SK-N-SH (cell line): ENCODE data around the gene PCYOX1L. TPM values are rescaled to one million over a fixed set of nuclear protein-coding genes. Genes with fewer than 3 reads are reported as not detected.

ENCODE experiments used
- CTCF ChIA-PET: fragments of 300-600, 350-600 bp; formaldehyde crosslinking; extraction: SDS; loops from one replicate; lab custom pipeline; 2021; lab: Yijun Ruan, JAX
- POLR2A ChIA-PET: fragments of 350-600 bp; sonication (Branson Sonifier 250); formaldehyde crosslinking; extraction: SDS; loops from one replicate; lab custom pipeline; 2020; ENCODE audit warnings: antibody characterized with exemption, inconsistent platforms; lab: Yijun Ruan, JAX
- DNase-seq: peaks from one replicate; pipeline ENCODE4 v3.0.0; 2012
- H2AFZ ChIP-seq: fragments of 200-600 bp; sonication (generic); 2 replicates; pipeline ENCODE4 v1.8.1; 2016; ENCODE audit warnings: antibody characterized with exemption, mild to moderate bottlenecking, low read depth
- H3F3A ChIP-seq: fragments of 200-600 bp; sonication (generic); replicated peaks from 2 replicates; pipeline ENCODE3; 2016; ENCODE audit warnings: antibody characterized with exemption, mild to moderate bottlenecking; ENCODE audit not compliant: insufficient read depth
- H3K27ac ChIP-seq, 2 experiments: fragments of 200-500 bp in 1 of 2; fragments of 200-600 bp in 1 of 2; sonication (Bioruptor generic) in 1 of 2; sonication (generic), shearing (Covaris generic) in 1 of 2; 2 replicates each; pipeline versions ENCODE4 v1.5.1 to v1.6.1; 2014 to 2016; ENCODE audit warnings: low read depth in 2 of 2, inconsistent platforms in 1 of 2, low read length in 1 of 2, mild to moderate bottlenecking in 1 of 2, mixed read lengths in 1 of 2
- H3K27me3 ChIP-seq: fragments of 200-600 bp; sonication (generic), shearing (Covaris generic); 2 replicates; pipeline ENCODE4 v1.6.1; 2016; ENCODE audit warnings: mixed run types; ENCODE audit not compliant: insufficient read depth
- H3K36me3 ChIP-seq, 2 experiments: fragments of 200-500 bp in 1 of 2; fragments of 200-600 bp in 1 of 2; sonication (Bioruptor generic) in 1 of 2; sonication (generic) in 1 of 2; replicated peaks in 1 of 2; 2 replicates each; pipeline versions ENCODE3 to v1.5.1; 2014 to 2016; ENCODE audit warnings: low read length in 1 of 2, mild to moderate bottlenecking in 1 of 2; ENCODE audit not compliant: insufficient read depth in 2 of 2, control insufficient read depth in 1 of 2
- H3K4me1 ChIP-seq, 2 experiments: fragments of 200-500 bp in 1 of 2; fragments of 200-600 bp in 1 of 2; sonication (Bioruptor generic) in 1 of 2; sonication (generic), shearing (Covaris generic) in 1 of 2; 2 replicates each; pipeline versions ENCODE4 v1.5.1 to v1.6.1; 2014 to 2016; ENCODE audit warnings: low read depth in 1 of 2, low read length in 1 of 2, mixed run types in 1 of 2; ENCODE audit not compliant: insufficient read depth in 2 of 2, control insufficient read depth in 1 of 2
- H3K4me2 ChIP-seq: fragments of 200-600 bp; sonication (generic), shearing (Covaris generic); 2 replicates; pipeline ENCODE4 v1.6.1; 2017; ENCODE audit warnings: mixed run types
- H3K4me3 ChIP-seq, 2 experiments: fragments of 200-500 bp in 1 of 2; fragments of 200-600 bp in 1 of 2; sonication (Bioruptor generic) in 1 of 2; sonication (generic), shearing (Covaris generic) in 1 of 2; 2 replicates each; pipeline versions ENCODE4 v1.5.1 to v1.8.1; 2014 to 2016; ENCODE audit warnings: low read depth in 2 of 2, inconsistent platforms in 1 of 2, low read length in 1 of 2, mild to moderate bottlenecking in 1 of 2, mixed read lengths in 1 of 2, moderate library complexity in 1 of 2
- H3K79me2 ChIP-seq: fragments of 200-600 bp; sonication (generic); 2 replicates; pipeline ENCODE4 v1.8.1; 2017; ENCODE audit warnings: mild to moderate bottlenecking; ENCODE audit not compliant: insufficient read depth
- H3K9ac ChIP-seq: fragments of 200-600 bp; sonication (generic); 2 replicates; pipeline ENCODE4 v1.6.1; 2017; ENCODE audit warnings: mixed run types
- H3K9me2 ChIP-seq: fragments of 200-600 bp; sonication (generic); 2 replicates; pipeline ENCODE4 v1.6.1; 2017; ENCODE audit warnings: mixed run types
- H3K9me3 ChIP-seq: fragments of 200-600 bp; sonication (generic); 2 replicates; pipeline ENCODE4 v1.6.1; 2017; ENCODE audit warnings: mixed run types, mild to moderate bottlenecking, moderate library complexity
- H4K20me1 ChIP-seq: fragments of 200-600 bp; sonication (generic); 2 replicates; pipeline ENCODE4 v1.6.1; 2017; ENCODE audit warnings: mild to moderate bottlenecking, mixed run types; ENCODE audit not compliant: insufficient read depth
- CHD2 ChIP-seq: fragments of 150-350 bp; IDR thresholded peaks from 2 replicates; pipeline ENCODE4 v1.6.1; 2018; ENCODE audit warnings: low read length; ENCODE audit not compliant: partially characterized antibody
- ELF1 ChIP-seq: IDR thresholded peaks from 2 replicates; pipeline ENCODE4 v1.4.0; 2012
- EP300 ChIP-seq, 2 experiments: IDR thresholded peaks; 2 replicates each; pipeline versions ENCODE4 v1.4.0 to v1.6.1; 2012; ENCODE audit warnings: borderline replicate concordance in 1 of 2, low read depth in 1 of 2, low read length in 1 of 2
- EZH2phosphoT487 ChIP-seq: fragments of 200-600 bp; sonication (generic); IDR thresholded peaks from 2 replicates; pipeline ENCODE4 v1.6.1; 2017; ENCODE audit warnings: low read depth, mixed run types, mild to moderate bottlenecking, antibody characterized with exemption, moderate library complexity, borderline replicate concordance
- FOXJ3 ChIP-seq: sonication (generic); formaldehyde crosslinking; IDR thresholded peaks from 2 replicates; pipeline ENCODE4 v1.5.1; 2020; ENCODE audit warnings: mild to moderate bottlenecking, missing genetic modification reagents
- FOXM1 ChIP-seq: IDR thresholded peaks from 2 replicates; pipeline ENCODE4 v1.4.0; 2012; ENCODE audit warnings: low read depth, mild to moderate bottlenecking
- GABPA ChIP-seq: IDR thresholded peaks from 2 replicates; pipeline ENCODE4 v1.4.0; 2012; ENCODE audit warnings: low read depth, mild to moderate bottlenecking
- GATA2 ChIP-seq: sonication (generic); formaldehyde crosslinking; IDR thresholded peaks from 2 replicates; pipeline ENCODE4 v1.5.0; 2020; ENCODE audit warnings: mild to moderate bottlenecking, missing genetic modification reagents
- JUND ChIP-seq: IDR thresholded peaks from 2 replicates; pipeline ENCODE4 v1.4.0; 2012
- MEF2A ChIP-seq: IDR thresholded peaks from 2 replicates; pipeline ENCODE4 v1.4.0; 2012; ENCODE audit warnings: low read depth, borderline replicate concordance
- NFIC ChIP-seq: IDR thresholded peaks from 2 replicates; pipeline ENCODE4 v1.4.0; 2012; ENCODE audit warnings: borderline replicate concordance
- RCOR1 ChIP-seq: fragments of 150-350 bp; IDR thresholded peaks from 2 replicates; pipeline ENCODE4 v1.6.1; 2017; ENCODE audit warnings: antibody characterized with exemption, low read length
- TEAD4 ChIP-seq: IDR thresholded peaks from 2 replicates; pipeline ENCODE4 v1.4.0; 2012; ENCODE audit warnings: mild to moderate bottlenecking, borderline replicate concordance; ENCODE audit not compliant: insufficient read depth
- YY1 ChIP-seq: IDR thresholded peaks from 2 replicates; pipeline ENCODE4 v1.4.0; 2012; ENCODE audit warnings: low read depth, mild to moderate bottlenecking
- WGBS: methylation state at CpG from one replicate; pipeline ENCODE4 v1.1.6; 2017; ENCODE audit warnings: low lambda C conversion rate; 5-methylcytosine and 5-hydroxymethylcytosine counted together
- polyA plus RNA-seq, 3 experiments: library from polyadenylated mRNA; depleted of rRNA; stranded (reverse); fragments of >200 nt; gene quantifications; 2 replicates each; pipeline ENCODE4 v1.2.3, GENCODE V29; 2012
- TF ChIP-seq, protein P1 (sequence below): IDR thresholded peaks from 2 replicates; pipeline ENCODE4 v1.4.0; 2012; ENCODE audit warnings: low read depth, borderline replicate concordance
- TF ChIP-seq, protein P2 (sequence below): IDR thresholded peaks from 2 replicates; pipeline ENCODE4 v1.4.0; 2012; ENCODE audit warnings: low read depth, borderline replicate concordance
- TF ChIP-seq, protein P3 (sequence below): fragments of 150-350 bp; IDR thresholded peaks from 2 replicates; pipeline ENCODE4 v1.6.1; 2016; ENCODE audit warnings: mild to moderate bottlenecking, low read depth, low read length

Gene PCYOX1L
- polyA plus RNA-seq, 1 of the 3 experiments (the other 2 are of a cell fraction) = 17.5 TPM

DNA sequence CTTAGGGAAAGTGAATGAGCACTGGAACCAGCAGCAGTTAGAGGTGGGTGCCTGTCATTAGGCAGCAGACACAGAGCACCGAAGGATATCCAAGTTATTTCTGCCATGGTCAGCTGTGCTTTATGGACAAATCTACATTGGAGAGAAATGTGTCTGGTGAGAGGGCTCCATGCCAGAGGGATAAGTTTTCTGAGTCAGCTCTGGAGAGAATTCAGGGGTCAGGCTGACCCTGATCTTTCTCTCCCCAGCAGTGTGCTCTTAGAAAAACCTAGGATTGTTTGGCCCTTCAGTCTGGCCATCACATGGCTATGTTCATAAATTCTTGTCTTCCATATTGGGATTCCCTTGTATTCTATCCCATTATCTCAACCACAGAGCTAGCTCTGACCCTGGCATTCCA is 30.1 kb downstream of the PCYOX1L start:
- H3K9ac ChIP-seq = no peak overlapping the region
- H3K36me3 ChIP-seq = no peaks in the 10 kb centered on the region
- no peak overlapping the region for H3K4me3 ChIP-seq
- no peak for TF ChIP-seq YY1
- TF ChIP-seq NFIC = no peak
- TF ChIP-seq MEF2A = no peak
- no peak for TF ChIP-seq EP300 (IDR thresholded peaks at IDR 0.05; ENCODE audit: borderline replicate concordance in 1 of 2, low read depth in 1 of 2, low read length in 1 of 2)
- TF ChIP-seq GATA2 (CRISPR knock-in tag) = no peak
- no peak for TF ChIP-seq FOXM1
- TF ChIP-seq, protein P1, sequence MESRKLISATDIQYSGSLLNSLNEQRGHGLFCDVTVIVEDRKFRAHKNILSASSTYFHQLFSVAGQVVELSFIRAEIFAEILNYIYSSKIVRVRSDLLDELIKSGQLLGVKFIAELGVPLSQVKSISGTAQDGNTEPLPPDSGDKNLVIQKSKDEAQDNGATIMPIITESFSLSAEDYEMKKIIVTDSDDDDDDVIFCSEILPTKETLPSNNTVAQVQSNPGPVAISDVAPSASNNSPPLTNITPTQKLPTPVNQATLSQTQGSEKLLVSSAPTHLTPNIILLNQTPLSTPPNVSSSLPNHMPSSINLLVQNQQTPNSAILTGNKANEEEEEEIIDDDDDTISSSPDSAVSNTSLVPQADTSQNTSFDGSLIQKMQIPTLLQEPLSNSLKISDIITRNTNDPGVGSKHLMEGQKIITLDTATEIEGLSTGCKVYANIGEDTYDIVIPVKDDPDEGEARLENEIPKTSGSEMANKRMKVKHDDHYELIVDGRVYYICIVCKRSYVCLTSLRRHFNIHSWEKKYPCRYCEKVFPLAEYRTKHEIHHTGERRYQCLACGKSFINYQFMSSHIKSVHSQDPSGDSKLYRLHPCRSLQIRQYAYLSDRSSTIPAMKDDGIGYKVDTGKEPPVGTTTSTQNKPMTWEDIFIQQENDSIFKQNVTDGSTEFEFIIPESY = no peak
- TF ChIP-seq CHD2 = no peak
- TF ChIP-seq TEAD4 = no peak
- TF ChIP-seq, protein P2, sequence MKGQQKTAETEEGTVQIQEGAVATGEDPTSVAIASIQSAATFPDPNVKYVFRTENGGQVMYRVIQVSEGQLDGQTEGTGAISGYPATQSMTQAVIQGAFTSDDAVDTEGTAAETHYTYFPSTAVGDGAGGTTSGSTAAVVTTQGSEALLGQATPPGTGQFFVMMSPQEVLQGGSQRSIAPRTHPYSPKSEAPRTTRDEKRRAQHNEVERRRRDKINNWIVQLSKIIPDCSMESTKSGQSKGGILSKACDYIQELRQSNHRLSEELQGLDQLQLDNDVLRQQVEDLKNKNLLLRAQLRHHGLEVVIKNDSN = no peak
- TF ChIP-seq FOXJ3 (CRISPR knock-in tag) = no peak
- no peak for TF ChIP-seq JUND
- no peak for TF ChIP-seq RCOR1
- no peak for TF ChIP-seq ELF1
- H3K4me2 ChIP-seq = no peak overlapping the region
- ChIA-PET POLR2A (interaction anchor here (1.6 kb wide), 1 partner anchor 34 kb away, joined by 5 read pairs; no protein-coding TSS in a partner anchor), CTCF (interaction anchor here (10.0 to 41.4 kb wide), 2 partner anchors 18 to 35 kb away, joined by 173 to 1751 read pairs; no protein-coding TSS in a partner anchor)
- no peaks in the 10 kb centered on the region for H3K9me3 ChIP-seq
- H3K27me3 ChIP-seq = no peaks in the 10 kb centered on the region
- no peaks in the 10 kb centered on the region for H3K9me2 ChIP-seq
- no peak overlapping the region for H2AFZ ChIP-seq
- peaks cover 4% of the 10 kb centered on the region for H3F3A ChIP-seq
- H3K4me1 ChIP-seq = peaks cover 0 to 25% of the 10 kb centered on the region in 2 experiments; a peak in 1 of 4 replicates
- H3K27ac ChIP-seq = peak overlapping the region; percentile 5 to 48; a peak in 2 of 4 replicates
- H3K79me2 ChIP-seq = no peaks in the 10 kb centered on the region
- DNase-seq = no peak
- WGBS = 43% methylated on average over 1 of the region's 1 CpG
- H4K20me1 ChIP-seq = no peaks in the 10 kb centered on the region

DNA sequence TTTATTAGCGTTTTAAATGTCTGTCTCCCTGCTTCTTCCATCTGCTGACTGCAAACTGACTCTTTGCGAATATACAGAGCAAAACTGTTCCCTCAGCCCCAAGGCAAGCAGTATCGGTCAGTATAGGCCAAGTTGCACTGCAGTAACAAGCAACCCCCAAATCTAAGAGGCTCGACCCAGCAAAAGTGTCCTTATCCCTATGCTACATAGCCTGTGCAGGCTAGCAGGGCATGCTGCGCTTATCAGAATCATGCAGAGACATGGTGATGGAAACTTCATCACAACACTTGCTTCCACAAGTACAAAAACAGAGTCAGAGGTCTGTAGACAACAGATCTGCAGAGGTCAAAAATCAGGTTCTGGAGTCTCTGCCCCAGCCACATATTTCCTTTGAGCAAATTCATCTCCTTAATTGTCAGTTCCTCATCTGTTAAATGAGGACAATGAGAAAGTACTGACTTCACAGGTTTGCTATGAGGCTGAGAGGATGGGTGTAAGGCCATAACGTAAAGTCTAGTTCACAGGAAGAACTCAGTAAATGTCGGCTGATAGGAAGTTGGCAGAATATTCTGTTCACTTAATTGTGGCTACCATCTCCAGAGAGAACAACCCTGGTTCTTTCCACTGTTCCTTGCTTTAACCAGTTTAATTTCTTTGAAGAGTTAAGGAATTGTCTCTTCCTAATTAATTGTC is 30.8 kb downstream of the PCYOX1L start:
- ChIA-PET CTCF (interaction anchor here (10.0 to 41.4 kb wide), 2 partner anchors 19 to 35 kb away, joined by 173 to 1751 read pairs; no protein-coding TSS in a partner anchor), POLR2A (interaction anchor here (1.6 kb wide), 1 partner anchor 33 kb away, joined by 5 read pairs; no protein-coding TSS in a partner anchor)
- Histone ChIP-seq H3K9me2 (no peaks in the 10 kb centered on the region), H4K20me1 (no peaks in the 10 kb centered on the region), H3K4me2 (no peak overlapping the region), H3K9me3 (no peaks in the 10 kb centered on the region), H3K27me3 (no peaks in the 10 kb centered on the region), H3K4me3 (no peak overlapping the region; a peak in 1 of 4 replicates), H3K79me2 (no peaks in the 10 kb centered on the region), H3K27ac (peak overlapping the region in 1 of 2 experiments; percentile 48; a peak in 2 of 4 replicates), H3K36me3 (no peaks in the 10 kb centered on the region), H3K4me1 (peaks cover 0 to 20% of the 10 kb centered on the region in 2 experiments; a peak in 1 of 4 replicates), H3K9ac (no peak overlapping the region), H2AFZ (no peak overlapping the region), H3F3A (peaks cover 4% of the 10 kb centered on the region)
- WGBS = 77% methylated on average over 7 of the region's 7 CpGs
- no peak for DNase-seq
- TF ChIP-seq JUND (no peak), RCOR1 (no peak), FOXJ3 (CRISPR knock-in tag) (no peak), EZH2phosphoT487 (no peak), CHD2 (no peak), GABPA (no peak)
- TF ChIP-seq, protein P3, sequence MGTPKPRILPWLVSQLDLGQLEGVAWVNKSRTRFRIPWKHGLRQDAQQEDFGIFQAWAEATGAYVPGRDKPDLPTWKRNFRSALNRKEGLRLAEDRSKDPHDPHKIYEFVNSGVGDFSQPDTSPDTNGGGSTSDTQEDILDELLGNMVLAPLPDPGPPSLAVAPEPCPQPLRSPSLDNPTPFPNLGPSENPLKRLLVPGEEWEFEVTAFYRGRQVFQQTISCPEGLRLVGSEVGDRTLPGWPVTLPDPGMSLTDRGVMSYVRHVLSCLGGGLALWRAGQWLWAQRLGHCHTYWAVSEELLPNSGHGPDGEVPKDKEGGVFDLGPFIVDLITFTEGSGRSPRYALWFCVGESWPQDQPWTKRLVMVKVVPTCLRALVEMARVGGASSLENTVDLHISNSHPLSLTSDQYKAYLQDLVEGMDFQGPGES = no peak
